Activated CD8-positive, alpha-beta T cell treated with anti-CD3 and anti-CD28 coated beads for 36 hours (primary cell): ENCODE measurements around the gene VTI1A. TPM values are rescaled to one million over a fixed set of nuclear protein-coding genes. Genes with fewer than 3 reads are reported as not detected.

Experiments used
- ATAC-seq: fragments of 200-7000 bp; cut with Tn5 transposase; one replicate; pipeline ENCODE4 v1.10.0; 2021; ENCODE audit warnings: mild to moderate bottlenecking, moderate library complexity
- CTCF ChIA-PET: fragments of 350-600 bp; sonication (Branson Sonifier 250); formaldehyde crosslinking; loops from one replicate; lab custom pipeline; 2021; ENCODE audit warnings: antibody characterized with exemption; lab: Charles Lee
- POLR2A ChIA-PET: fragments of 350-600 bp; sonication (Branson Sonifier 250); formaldehyde crosslinking; loops from one replicate; lab custom pipeline; 2021; ENCODE audit warnings: antibody characterized with exemption; lab: Charles Lee
- DNase-seq: peaks from one replicate; pipeline ENCODE4 v3.0.0-alpha.2; 2020
- H3K27ac Mint-ChIP-seq: one replicate; pipeline ENCODE4 v1.8.0; 2021; ENCODE audit warnings: mild to moderate bottlenecking, mixed read lengths
- H3K27me3 Mint-ChIP-seq: one replicate; pipeline ENCODE4 v1.8.0; 2021; ENCODE audit warnings: mixed read lengths
- H3K36me3 Mint-ChIP-seq: one replicate; pipeline ENCODE4 v1.8.0; 2021; ENCODE audit warnings: low read depth, mixed read lengths
- H3K4me1 Mint-ChIP-seq: one replicate; pipeline ENCODE4 v1.8.0; 2021; ENCODE audit warnings: low read depth, mixed read lengths
- H3K4me3 Mint-ChIP-seq: one replicate; pipeline ENCODE4 v1.8.0; 2021; ENCODE audit warnings: mild to moderate bottlenecking, moderate library complexity, mixed read lengths
- H3K9me3 Mint-ChIP-seq: one replicate; pipeline ENCODE4 v1.8.0; 2021; ENCODE audit warnings: mixed read lengths
- CTCF ChIP-seq: fragments of 200-600 bp; IDR thresholded peaks from one replicate; pipeline ENCODE4 v1.8.0; 2022; ENCODE audit warnings: antibody characterized with exemption, mild to moderate bottlenecking
- intact Hi-C: fragments of 100-400 bp; cut with micrococcal nuclease; formaldehyde crosslinking; loops from one replicate; pipeline ENCODE4 v1.10.0; 2022
- total RNA-seq, 2 experiments: library from RNA; stranded (reverse); gene quantifications; one replicate each; pipeline ENCODE4 v1.2.3, GENCODE V29; 2021

Gene VTI1A
- total RNA-seq, 2 experiments from 2014 or later = 29.4 to 30.0 TPM

GRCh38 chr10:112819231-112819630 lies 372.2 kb downstream of the VTI1A start:
- no peak overlapping the region for H3K4me3 Mint-ChIP-seq
- ChIA-PET CTCF (no interaction called here), POLR2A (interaction anchor here (0.6 to 1.0 kb wide), 2 partner anchors 19 to 193 kb away, joined by 3 read pairs; no protein-coding TSS in a partner anchor)
- no peaks in the 10 kb centered on the region for H3K9me3 Mint-ChIP-seq
- no peaks in the 10 kb centered on the region for H3K27me3 Mint-ChIP-seq
- DNase-seq = no peak
- no peak overlapping the region for H3K27ac Mint-ChIP-seq
- peaks cover 2% of the 10 kb centered on the region for H3K4me1 Mint-ChIP-seq
- no peak for TF ChIP-seq CTCF
- intact Hi-C loops = no loop called here
- H3K36me3 Mint-ChIP-seq = peaks cover 19% of the 10 kb centered on the region
- ATAC-seq = no peak

DNA sequence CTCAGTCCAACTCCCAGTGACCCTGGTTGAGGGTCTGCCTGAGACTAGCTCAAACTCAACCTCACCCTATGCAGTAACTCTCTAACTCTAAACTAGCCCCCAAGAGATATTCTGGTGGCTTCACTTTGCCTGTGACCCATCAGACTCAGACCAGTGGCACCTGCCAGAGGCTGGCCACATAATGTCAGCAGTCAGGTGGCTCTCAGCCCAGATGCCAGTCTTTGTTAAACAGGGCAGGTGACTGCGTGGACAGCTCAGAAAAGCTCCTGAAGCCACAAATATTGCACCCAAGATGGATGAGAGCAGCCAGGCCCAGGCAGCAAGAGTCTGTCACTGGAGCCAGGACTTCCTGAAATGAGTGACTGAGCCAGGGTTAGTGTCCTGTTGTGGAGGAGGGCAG lies 373.3 kb downstream of the VTI1A start:
- no peaks in the 10 kb centered on the region for H3K4me1 Mint-ChIP-seq
- no peak for ATAC-seq
- no peak overlapping the region for H3K4me3 Mint-ChIP-seq
- POLR2A ChIA-PET = no interaction called here
- no peaks in the 10 kb centered on the region for H3K9me3 Mint-ChIP-seq
- no peak for TF ChIP-seq CTCF
- H3K36me3 Mint-ChIP-seq = peaks cover 16% of the 10 kb centered on the region
- H3K27me3 Mint-ChIP-seq = no peaks in the 10 kb centered on the region
- DNase-seq = no peak
- intact Hi-C loops = no loop called here
- H3K27ac Mint-ChIP-seq = no peak overlapping the region
- CTCF ChIA-PET = no interaction called here

DNA sequence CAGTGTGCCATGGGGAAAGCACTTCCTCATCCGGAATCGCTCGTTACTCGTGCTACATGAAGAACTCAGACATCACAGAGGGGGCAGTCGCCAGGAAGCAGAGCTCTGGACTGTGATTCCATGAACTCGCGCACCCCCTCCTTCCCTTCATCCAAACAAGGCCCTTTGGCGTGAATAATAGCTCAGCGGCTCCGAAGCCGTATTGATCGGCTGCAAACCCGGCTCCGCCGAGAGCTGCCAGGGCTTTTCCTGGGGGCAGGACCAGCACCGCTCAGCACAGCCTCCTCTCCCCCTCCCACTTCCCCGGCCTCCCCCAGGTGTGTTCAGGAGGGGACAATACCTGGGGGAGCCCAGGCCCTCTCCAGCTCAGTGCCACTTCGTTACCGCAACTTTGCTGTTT lies 374.0 kb downstream of the VTI1A start:
- no peak for TF ChIP-seq CTCF
- ChIA-PET POLR2A (no interaction called here), CTCF (no interaction called here)
- no peaks in the 10 kb centered on the region for H3K9me3 Mint-ChIP-seq
- intact Hi-C loops = no loop called here
- no peaks in the 10 kb centered on the region for H3K4me1 Mint-ChIP-seq
- no peak for ATAC-seq
- no peak overlapping the region for H3K4me3 Mint-ChIP-seq
- H3K27ac Mint-ChIP-seq = no peak overlapping the region
- no peak for DNase-seq
- H3K27me3 Mint-ChIP-seq = no peaks in the 10 kb centered on the region
- peaks cover 11% of the 10 kb centered on the region for H3K36me3 Mint-ChIP-seq

- CTCF ChIA-PET = no interaction called here
- intact Hi-C loops = no loop called here
- TF ChIP-seq CTCF = no peak
- H3K27me3 Mint-ChIP-seq = no peaks in the 10 kb centered on the region
- peaks cover 5% of the 10 kb centered on the region for H3K36me3 Mint-ChIP-seq
- ATAC-seq (no peak), DNase-seq (no peak)
- H3K9me3 Mint-ChIP-seq = no peaks in the 10 kb centered on the region
- no peak overlapping the region for H3K4me3 Mint-ChIP-seq
- POLR2A ChIA-PET = no interaction called here
- no peak overlapping the region for H3K27ac Mint-ChIP-seq
- H3K4me1 Mint-ChIP-seq = no peaks in the 10 kb centered on the region
Measured at GRCh38 chr10:112821663-112822062, 374.6 kb downstream of the VTI1A start.

GRCh38 chr10:112823007-112823406 lies 376.0 kb downstream of the VTI1A start:
- no peak for TF ChIP-seq CTCF
- no peak for DNase-seq
- POLR2A ChIA-PET = no interaction called here
- Mint-ChIP-seq H3K27ac (no peak overlapping the region), H3K9me3 (no peaks in the 10 kb centered on the region), H3K36me3 (peaks cover 2% of the 10 kb centered on the region), H3K4me3 (no peak overlapping the region), H3K27me3 (no peaks in the 10 kb centered on the region), H3K4me1 (no peaks in the 10 kb centered on the region)
- CTCF ChIA-PET = no interaction called here
- intact Hi-C loops = no loop called here
- ATAC-seq = no peak
